PC-3 (cell line): ENCODE data around the gene MYH13.

ENCODE experiments used
- CTCF ChIP-seq: fragments of 300-600 bp; sonication (generic); conservative IDR thresholded peaks from 2 replicates; pipeline ENCODE4 v1.5.1; 2017; ENCODE audit warnings: antibody characterized with exemption, low read depth, mild to moderate bottlenecking, low read length
- EZH2phosphoT487 ChIP-seq: fragments of 300-600 bp; sonication (generic); IDR thresholded peaks from 2 replicates; pipeline ENCODE4 v1.6.1; 2018; ENCODE audit warnings: mild to moderate bottlenecking, antibody characterized with exemption, low read length, borderline replicate concordance

GRCh38 chr17:10349403-10349802 lies 23.4 kb downstream of the MYH13 start:
- TF ChIP-seq CTCF, result no peak
- TF ChIP-seq EZH2phosphoT487, result no peak
